ENCODE results near the gene NOC2L. TPM values are rescaled to one million over a fixed set of nuclear protein-coding genes. Genes with fewer than 3 reads are reported as not detected.

The NOC2L gene
- total RNA-seq, 4 donors from 2014 or later, result 57.9 to 80.2 (median 60.4) TPM

- Histone ChIP-seq H3K36me3 (no peaks in the 10 kb centered on the region), H3K9me3 (no peaks in the 10 kb centered on the region), H3K4me3 (no peak overlapping the region), H3K27ac (no peak overlapping the region), H3K27me3 (peaks cover 0 to 81% (median 3%) of the 10 kb centered on the region in 4 donors), H3K4me1 (peaks cover 6 to 32% (median 6%) of the 10 kb centered on the region in 3 donors)
- DNase-seq, result no peak
- intact Hi-C loops (cut with DNase I), result loop anchor here (5.0 kb wide), 1 partner anchor 82 kb away; no protein-coding TSS in a partner anchor
- WGBS, 2 donors, result 61 to 77% methylated on average over 5 to 8 of the region's 35 CpGs
- TF ChIP-seq, protein P1, sequence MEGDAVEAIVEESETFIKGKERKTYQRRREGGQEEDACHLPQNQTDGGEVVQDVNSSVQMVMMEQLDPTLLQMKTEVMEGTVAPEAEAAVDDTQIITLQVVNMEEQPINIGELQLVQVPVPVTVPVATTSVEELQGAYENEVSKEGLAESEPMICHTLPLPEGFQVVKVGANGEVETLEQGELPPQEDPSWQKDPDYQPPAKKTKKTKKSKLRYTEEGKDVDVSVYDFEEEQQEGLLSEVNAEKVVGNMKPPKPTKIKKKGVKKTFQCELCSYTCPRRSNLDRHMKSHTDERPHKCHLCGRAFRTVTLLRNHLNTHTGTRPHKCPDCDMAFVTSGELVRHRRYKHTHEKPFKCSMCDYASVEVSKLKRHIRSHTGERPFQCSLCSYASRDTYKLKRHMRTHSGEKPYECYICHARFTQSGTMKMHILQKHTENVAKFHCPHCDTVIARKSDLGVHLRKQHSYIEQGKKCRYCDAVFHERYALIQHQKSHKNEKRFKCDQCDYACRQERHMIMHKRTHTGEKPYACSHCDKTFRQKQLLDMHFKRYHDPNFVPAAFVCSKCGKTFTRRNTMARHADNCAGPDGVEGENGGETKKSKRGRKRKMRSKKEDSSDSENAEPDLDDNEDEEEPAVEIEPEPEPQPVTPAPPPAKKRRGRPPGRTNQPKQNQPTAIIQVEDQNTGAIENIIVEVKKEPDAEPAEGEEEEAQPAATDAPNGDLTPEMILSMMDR (IDR thresholded peaks at IDR 0.05), result no peak
- TF ChIP-seq POLR2A (IDR thresholded peaks at IDR 0.05), result no peak
Observed at GRCh38 chr1:980602-981395, 21.7 kb upstream of the NOC2L start.

- H3K27me3 ChIP-seq, result peaks cover 0 to 81% (median 3%) of the 10 kb centered on the region in 4 donors
- WGBS, 2 donors, result 20 to 23% methylated on average over 1 to 3 of the region's 13 CpGs
- TF ChIP-seq, protein P1 (IDR thresholded peaks at IDR 0.05), result no peak
- no peak for TF ChIP-seq POLR2A (IDR thresholded peaks at IDR 0.05)
Observed at GRCh38 chr1:980137-980571, 21.1 kb upstream of the NOC2L start.

DNA sequence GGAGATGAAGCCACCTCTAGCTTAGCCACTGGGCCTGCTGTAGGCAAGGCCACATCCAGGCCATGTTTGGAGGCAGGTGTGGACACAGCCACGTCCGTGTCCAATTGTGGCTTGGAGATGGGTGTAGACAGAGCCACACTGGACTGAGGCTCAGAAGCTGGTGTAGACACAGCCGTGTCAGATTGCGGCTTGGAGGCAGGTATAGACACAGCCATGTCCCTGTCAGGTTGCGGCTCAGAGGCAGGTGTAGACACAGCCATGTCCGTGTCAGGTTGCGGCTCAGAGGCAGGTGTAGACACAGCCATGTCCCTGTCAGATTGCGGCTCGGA lies 20.7 kb upstream of the NOC2L start:
- Histone ChIP-seq H3K9me3 (no peaks in the 10 kb centered on the region), H3K27ac (no peak overlapping the region), H3K36me3 (peaks cover 0 to 7% (median 0%) of the 10 kb centered on the region in 3 donors), H3K4me3 (no peak overlapping the region), H3K27me3 (peaks cover 0 to 81% (median 2%) of the 10 kb centered on the region in 4 donors), H3K4me1 (peaks cover 8 to 43% (median 13%) of the 10 kb centered on the region in 3 donors)
- TF ChIP-seq POLR2A (IDR thresholded peaks at IDR 0.05), result no peak
- TF ChIP-seq, protein P1 (IDR thresholded peaks at IDR 0.05), result no peak
- intact Hi-C loops (cut with DNase I), result loop anchor here (5.0 kb wide), 1 partner anchor 83 kb away; no protein-coding TSS in a partner anchor
- 38 to 60% methylated on average over 1 to 8 of the region's 9 CpGs for WGBS, 2 donors
- no peak for DNase-seq

More at GRCh38 chr1:980137-980571, 21.1 kb upstream of the NOC2L start:
- Histone ChIP-seq H3K27ac (no peak overlapping the region), H3K4me3 (no peak overlapping the region), H3K4me1 (peaks cover 8 to 39% (median 12%) of the 10 kb centered on the region in 3 donors), H3K36me3 (peaks cover 0 to 3% (median 0%) of the 10 kb centered on the region in 3 donors), H3K9me3 (no peaks in the 10 kb centered on the region)
- intact Hi-C loops (cut with DNase I), result loop anchor here (5.0 kb wide), 1 partner anchor 82 kb away; no protein-coding TSS in a partner anchor
- DNase-seq, result no peak

GRCh38 chr1:978835-979743 lies 20.0 kb upstream of the NOC2L start:
- 78% methylated on average over 14 of the region's 60 CpGs; no CpG with 5 or more reads in 1 of the 2 donors for WGBS, 2 donors
- no peak for DNase-seq
- intact Hi-C loops (cut with DNase I), result no loop called here
- H3K4me3 ChIP-seq, result no peak overlapping the region
- H3K4me1 ChIP-seq, result peaks cover 8 to 40% (median 13%) of the 10 kb centered on the region in 3 donors
- no peak overlapping the region for H3K27ac ChIP-seq
- H3K36me3 ChIP-seq, result peaks cover 0 to 14% (median 0%) of the 10 kb centered on the region in 3 donors
- no peak for TF ChIP-seq POLR2A (IDR thresholded peaks at IDR 0.05)
- TF ChIP-seq, protein P1 (IDR thresholded peaks at IDR 0.05), result no peak
- H3K9me3 ChIP-seq, result no peaks in the 10 kb centered on the region
- peaks cover 0 to 81% (median 2%) of the 10 kb centered on the region in 4 donors for H3K27me3 ChIP-seq
